ENCODE data around the gene MTX2. TPM values are rescaled to one million over a fixed set of nuclear protein-coding genes. Genes with fewer than 3 reads are reported as not detected.

MTX2 gene
- total and polyA plus RNA-seq, 10 of the 15 experiments (the other 5 are each of a cell fraction or from before 2014, with no cell fraction given) = 15.7 to 78.1 (median 55.0) TPM

DNA sequence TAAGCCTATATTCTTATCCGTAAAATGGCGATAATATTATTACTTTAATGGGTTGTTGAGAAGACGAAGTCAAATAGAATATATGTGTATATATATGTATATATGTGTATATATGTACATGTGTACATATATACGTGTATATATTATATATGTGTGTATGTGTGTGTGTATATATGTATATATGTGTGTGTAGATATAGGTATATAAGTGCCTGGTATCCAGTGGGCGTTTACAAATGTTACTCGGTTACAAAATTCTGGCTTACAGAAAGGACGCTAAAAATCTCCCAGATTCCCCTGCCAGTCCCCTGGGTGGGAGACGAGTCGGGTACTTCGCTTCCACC, 295 bp upstream of the MTX2 start:
- ChIA-PET POLR2A (interaction anchor here (0.9 kb wide), 1 partner anchor 25 kb away, joined by 8 read pairs; no protein-coding TSS in a partner anchor), SMC1A (ENCODE audit: uncharacterized antibody, unreplicated experiment) (interaction anchor here (0.7 to 1.2 kb wide), 3 partner anchors 14 to 34 kb away, joined by 3 to 4 read pairs (median 3); no protein-coding TSS in a partner anchor), CTCF (interaction anchor here (0.7 kb wide), 1 partner anchor 32 kb away, joined by 4 read pairs; no protein-coding TSS in a partner anchor), RAD21 (ENCODE audit: unreplicated experiment) (interaction anchor here (2.0 kb wide), 1 partner anchor 186 kb away, joined by 8 read pairs; no protein-coding TSS in a partner anchor)
- ATAC-seq = peak; percentile 41
- in situ Hi-C loops (cut with MboI) = no loop called here
- BruUV-seq (replicated peaks) = no TSS peak
- Histone ChIP-seq H3K27ac (ENCODE audit: control insufficient read depth, insufficient read depth) (peak overlapping the region; percentile 81; the same call in 1 of the 2 replicates), H3K9ac (ENCODE audit: control insufficient read depth, insufficient read depth, low read length) (peak overlapping the region; percentile 93), H3K4me3 (peak overlapping the region; percentile 91; the same call in 1 of the 2 replicates), H3K79me2 (ENCODE audit: control insufficient read depth, insufficient read depth, low read length) (peaks cover 31% of the 10 kb centered on the region), H3K4me1 (ENCODE audit: control insufficient read depth, insufficient read depth, low read length) (no peaks in the 10 kb centered on the region), H3K4me2 (ENCODE audit: control insufficient read depth, insufficient read depth) (peak overlapping the region; percentile 50), H2AFZ (ENCODE audit: control insufficient read depth, low read depth, low read length) (peak overlapping the region; percentile 95), H3K27me3 (replicated peaks in 1 of 2; ENCODE audit: control insufficient read depth in 2 of 2, insufficient read depth in 2 of 2, low read length in 1 of 2) (no peaks in the 10 kb centered on the region), H3K36me3 (ENCODE audit: control insufficient read depth in 2 of 2, insufficient read depth in 2 of 2, low read length in 1 of 2) (no peaks in the 10 kb centered on the region), H3K9me3 (replicated peaks; ENCODE audit: control insufficient read depth, insufficient read depth, low read length) (no peaks in the 10 kb centered on the region), H4K20me1 (ENCODE audit: control insufficient read depth, insufficient read depth) (no peaks in the 10 kb centered on the region)
- FAIRE-seq = no peak
- WGBS (ENCODE audit: insufficient coverage, insufficient replicate concordance, low lambda C conversion rate, missing lambda C conversion rate) = 22% methylated on average over 9 of the region's 10 CpGs
- intact Hi-C loops (cut with micrococcal nuclease; ENCODE audit: unreplicated experiment) = no loop called here
- DNase-seq (ENCODE audit: low read depth, low spot score) = no peak
- TF ChIP-seq SMAD1 (IDR thresholded peaks at IDR 0.05; ENCODE audit: low read depth, partially characterized antibody) (no peak), CHD2 (IDR thresholded peaks at IDR 0.05; ENCODE audit: borderline replicate concordance, low read depth, low read length) (no peak), CBX3 (IDR thresholded peaks at IDR 0.05; ENCODE audit: borderline replicate concordance, low read depth) (no peak), CHD4 (IDR thresholded peaks at IDR 0.05) (no peak), TCF12 (IDR thresholded peaks at IDR 0.05; ENCODE audit: low read depth, low read length) (no peak), SUZ12 (IDR thresholded peaks at IDR 0.05; ENCODE audit: unreplicated experiment) (no peak), STAT3 (IDR thresholded peaks at IDR 0.05; ENCODE audit: low read depth, low read length) (no peak), YBX1 (IDR thresholded peaks at IDR 0.05) (no peak), NBN (IDR thresholded peaks at IDR 0.05) (no peak), MXI1 (IDR thresholded peaks at IDR 0.05; ENCODE audit: low read depth, low read length) (no peak)
- TF ChIP-seq, protein P1, sequence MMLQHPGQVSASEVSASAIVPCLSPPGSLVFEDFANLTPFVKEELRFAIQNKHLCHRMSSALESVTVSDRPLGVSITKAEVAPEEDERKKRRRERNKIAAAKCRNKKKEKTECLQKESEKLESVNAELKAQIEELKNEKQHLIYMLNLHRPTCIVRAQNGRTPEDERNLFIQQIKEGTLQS (IDR thresholded peaks at IDR 0.05; ENCODE audit: borderline replicate concordance, extremely low read depth, low read depth, low read length) = no peak
- TF ChIP-seq, protein P2, sequence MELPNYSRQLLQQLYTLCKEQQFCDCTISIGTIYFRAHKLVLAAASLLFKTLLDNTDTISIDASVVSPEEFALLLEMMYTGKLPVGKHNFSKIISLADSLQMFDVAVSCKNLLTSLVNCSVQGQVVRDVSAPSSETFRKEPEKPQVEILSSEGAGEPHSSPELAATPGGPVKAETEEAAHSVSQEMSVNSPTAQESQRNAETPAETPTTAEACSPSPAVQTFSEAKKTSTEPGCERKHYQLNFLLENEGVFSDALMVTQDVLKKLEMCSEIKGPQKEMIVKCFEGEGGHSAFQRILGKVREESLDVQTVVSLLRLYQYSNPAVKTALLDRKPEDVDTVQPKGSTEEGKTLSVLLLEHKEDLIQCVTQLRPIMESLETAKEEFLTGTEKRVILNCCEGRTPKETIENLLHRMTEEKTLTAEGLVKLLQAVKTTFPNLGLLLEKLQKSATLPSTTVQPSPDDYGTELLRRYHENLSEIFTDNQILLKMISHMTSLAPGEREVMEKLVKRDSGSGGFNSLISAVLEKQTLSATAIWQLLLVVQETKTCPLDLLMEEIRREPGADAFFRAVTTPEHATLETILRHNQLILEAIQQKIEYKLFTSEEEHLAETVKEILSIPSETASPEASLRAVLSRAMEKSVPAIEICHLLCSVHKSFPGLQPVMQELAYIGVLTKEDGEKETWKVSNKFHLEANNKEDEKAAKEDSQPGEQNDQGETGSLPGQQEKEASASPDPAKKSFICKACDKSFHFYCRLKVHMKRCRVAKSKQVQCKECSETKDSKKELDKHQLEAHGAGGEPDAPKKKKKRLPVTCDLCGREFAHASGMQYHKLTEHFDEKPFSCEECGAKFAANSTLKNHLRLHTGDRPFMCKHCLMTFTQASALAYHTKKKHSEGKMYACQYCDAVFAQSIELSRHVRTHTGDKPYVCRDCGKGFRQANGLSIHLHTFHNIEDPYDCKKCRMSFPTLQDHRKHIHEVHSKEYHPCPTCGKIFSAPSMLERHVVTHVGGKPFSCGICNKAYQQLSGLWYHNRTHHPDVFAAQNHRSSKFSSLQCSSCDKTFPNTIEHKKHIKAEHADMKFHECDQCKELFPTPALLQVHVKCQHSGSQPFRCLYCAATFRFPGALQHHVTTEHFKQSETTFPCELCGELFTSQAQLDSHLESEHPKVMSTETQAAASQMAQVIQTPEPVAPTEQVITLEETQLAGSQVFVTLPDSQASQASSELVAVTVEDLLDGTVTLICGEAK (IDR thresholded peaks at IDR 0.05; ENCODE audit: borderline replicate concordance) = no peak
- TF ChIP-seq, protein P3, sequence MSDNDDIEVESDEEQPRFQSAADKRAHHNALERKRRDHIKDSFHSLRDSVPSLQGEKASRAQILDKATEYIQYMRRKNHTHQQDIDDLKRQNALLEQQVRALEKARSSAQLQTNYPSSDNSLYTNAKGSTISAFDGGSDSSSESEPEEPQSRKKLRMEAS (IDR thresholded peaks at IDR 0.05; ENCODE audit: low read depth, low read length) = no peak
- TF ChIP-seq, protein P4, sequence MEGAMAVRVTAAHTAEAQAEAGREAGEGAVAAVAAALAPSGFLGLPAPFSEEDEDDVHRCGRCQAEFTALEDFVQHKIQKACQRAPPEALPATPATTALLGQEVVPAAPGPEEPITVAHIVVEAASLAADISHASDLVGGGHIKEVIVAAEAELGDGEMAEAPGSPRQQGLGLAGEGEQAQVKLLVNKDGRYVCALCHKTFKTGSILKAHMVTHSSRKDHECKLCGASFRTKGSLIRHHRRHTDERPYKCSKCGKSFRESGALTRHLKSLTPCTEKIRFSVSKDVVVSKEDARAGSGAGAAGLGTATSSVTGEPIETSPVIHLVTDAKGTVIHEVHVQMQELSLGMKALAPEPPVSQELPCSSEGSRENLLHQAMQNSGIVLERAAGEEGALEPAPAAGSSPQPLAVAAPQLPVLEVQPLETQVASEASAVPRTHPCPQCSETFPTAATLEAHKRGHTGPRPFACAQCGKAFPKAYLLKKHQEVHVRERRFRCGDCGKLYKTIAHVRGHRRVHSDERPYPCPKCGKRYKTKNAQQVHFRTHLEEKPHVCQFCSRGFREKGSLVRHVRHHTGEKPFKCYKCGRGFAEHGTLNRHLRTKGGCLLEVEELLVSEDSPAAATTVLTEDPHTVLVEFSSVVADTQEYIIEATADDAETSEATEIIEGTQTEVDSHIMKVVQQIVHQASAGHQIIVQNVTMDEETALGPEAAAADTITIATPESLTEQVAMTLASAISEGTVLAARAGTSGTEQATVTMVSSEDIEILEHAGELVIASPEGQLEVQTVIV (IDR thresholded peaks at IDR 0.05; ENCODE audit: borderline replicate concordance, partially characterized antibody) = no peak
- TF ChIP-seq, protein P5, sequence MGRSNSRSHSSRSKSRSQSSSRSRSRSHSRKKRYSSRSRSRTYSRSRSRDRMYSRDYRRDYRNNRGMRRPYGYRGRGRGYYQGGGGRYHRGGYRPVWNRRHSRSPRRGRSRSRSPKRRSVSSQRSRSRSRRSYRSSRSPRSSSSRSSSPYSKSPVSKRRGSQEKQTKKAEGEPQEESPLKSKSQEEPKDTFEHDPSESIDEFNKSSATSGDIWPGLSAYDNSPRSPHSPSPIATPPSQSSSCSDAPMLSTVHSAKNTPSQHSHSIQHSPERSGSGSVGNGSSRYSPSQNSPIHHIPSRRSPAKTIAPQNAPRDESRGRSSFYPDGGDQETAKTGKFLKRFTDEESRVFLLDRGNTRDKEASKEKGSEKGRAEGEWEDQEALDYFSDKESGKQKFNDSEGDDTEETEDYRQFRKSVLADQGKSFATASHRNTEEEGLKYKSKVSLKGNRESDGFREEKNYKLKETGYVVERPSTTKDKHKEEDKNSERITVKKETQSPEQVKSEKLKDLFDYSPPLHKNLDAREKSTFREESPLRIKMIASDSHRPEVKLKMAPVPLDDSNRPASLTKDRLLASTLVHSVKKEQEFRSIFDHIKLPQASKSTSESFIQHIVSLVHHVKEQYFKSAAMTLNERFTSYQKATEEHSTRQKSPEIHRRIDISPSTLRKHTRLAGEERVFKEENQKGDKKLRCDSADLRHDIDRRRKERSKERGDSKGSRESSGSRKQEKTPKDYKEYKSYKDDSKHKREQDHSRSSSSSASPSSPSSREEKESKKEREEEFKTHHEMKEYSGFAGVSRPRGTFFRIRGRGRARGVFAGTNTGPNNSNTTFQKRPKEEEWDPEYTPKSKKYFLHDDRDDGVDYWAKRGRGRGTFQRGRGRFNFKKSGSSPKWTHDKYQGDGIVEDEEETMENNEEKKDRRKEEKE (IDR thresholded peaks at IDR 0.05) = no peak
